ENCODE results near the gene SLC17A2.

The SLC17A2 gene

GRCh38 chr6:25883991-25884390 is 46.5 kb downstream of the SLC17A2 start:
- DNase-seq, result no peak

GRCh38 chr6:25883536-25883935 is 47.0 kb downstream of the SLC17A2 start:
- DNase-seq, result no peak

- no peak for DNase-seq
Measured at GRCh38 chr6:25882051-25882496, 48.4 kb downstream of the SLC17A2 start.

GRCh38 chr6:25880601-25881000 is 49.9 kb downstream of the SLC17A2 start:
- no peak for DNase-seq

- DNase-seq, result no peak
Measured at GRCh38 chr6:25878721-25879322, 51.7 kb downstream of the SLC17A2 start.

GRCh38 chr6:25875926-25876602 is 54.4 kb downstream of the SLC17A2 start:
- no peak for DNase-seq

- DNase-seq, result no peak
Measured at GRCh38 chr6:25875563-25875905, 55.0 kb downstream of the SLC17A2 start.

- no peak for DNase-seq
Measured at GRCh38 chr6:25874822-25875562, 55.5 kb downstream of the SLC17A2 start.

- DNase-seq, result no peak
Measured at GRCh38 chr6:25874118-25874517, 56.4 kb downstream of the SLC17A2 start, which contains the start of gene SLC17A3. SLC17A3 (minus strand) TSS chr6:25874243; CDS start chr6:25868387, 5,856 bp downstream.

- no peak for DNase-seq
Measured at GRCh38 chr6:25872814-25873213, 57.7 kb downstream of the SLC17A2 start.

GRCh38 chr6:25869840-25870239 is 60.7 kb downstream of the SLC17A2 start:
- no peak for DNase-seq

- DNase-seq, result no peak
Measured at GRCh38 chr6:25868436-25869183, 61.9 kb downstream of the SLC17A2 start.

GRCh38 chr6:25866011-25866410 is 64.5 kb downstream of the SLC17A2 start:
- DNase-seq, result no peak

- DNase-seq, result no peak
Measured at GRCh38 chr6:25863360-25863759, 67.1 kb downstream of the SLC17A2 start.
